GM10266 (cell line): Measurements from ENCODE around the gene EYS.

Experiments
- DNase-seq: peaks from one replicate; pipeline ENCODE4 v3.0.0; 2012; ENCODE audit errors: extremely low spot score
- CTCF ChIP-seq: IDR thresholded peaks from 2 replicates; pipeline ENCODE4 v1.5.1; 2012; ENCODE audit warnings: mild to moderate bottlenecking, low read depth; ENCODE audit not compliant: control insufficient read depth, insufficient read depth; ENCODE audit errors: missing control alignments

The EYS gene

GRCh38 chr6:63919556-63920110 is 1787.4 kb downstream of the EYS start:
- DNase-seq = no peak
- no peak for TF ChIP-seq CTCF

GRCh38 chr6:63912887-63913286 is 1794.1 kb downstream of the EYS start:
- no peak for DNase-seq
- no peak for TF ChIP-seq CTCF

GRCh38 chr6:63910863-63911551 is 1796.0 kb downstream of the EYS start:
- DNase-seq = no peak
- TF ChIP-seq CTCF = no peak

- DNase-seq = no peak
- no peak for TF ChIP-seq CTCF
These were observed 1802.3 kb downstream of the EYS start for GRCh38 chr6:63904650-63905248.

- no peak for TF ChIP-seq CTCF
- DNase-seq = no peak
These were observed 1807.5 kb downstream of the EYS start for GRCh38 chr6:63899550-63899949.

- TF ChIP-seq CTCF = no peak
- DNase-seq = no peak
These were observed 1809.1 kb downstream of the EYS start for GRCh38 chr6:63897952-63898351.

GRCh38 chr6:63897459-63897858 is 1809.6 kb downstream of the EYS start:
- TF ChIP-seq CTCF = no peak
- DNase-seq = no peak
